Esophagus squamous epithelium (tissue), 4 donors: ENCODE data around the gene FAM200B.

Source experiments
- CTCF ChIP-seq, 6 experiments: fragments of 450-650 bp in 4 of 6; fragments of 200-600 bp in 2 of 6; sonication (generic) in 2 of 6; IDR thresholded peaks; one replicate each; pipeline ENCODE4 v1.5.1; 2016 to 2019; ENCODE audit warnings: antibody characterized with exemption in 6 of 6, mild to moderate bottlenecking in 4 of 6, moderate library complexity in 4 of 6
- POLR2A ChIP-seq, 4 donors: fragments of 450-650 bp; IDR thresholded peaks; one replicate each; pipeline ENCODE4 v1.6.1; 2017; ENCODE audit warnings: antibody characterized with exemption in 4 of 4, mild to moderate bottlenecking in 4 of 4, moderate library complexity in 3 of 4

- TF ChIP-seq POLR2A (IDR thresholded peaks at IDR 0.05): no peak
- TF ChIP-seq CTCF (IDR thresholded peaks at IDR 0.05): no peak
Measured at GRCh38 chr4:15658136-15658770, 23.4 kb upstream of the FAM200B start.
